ENCODE measurements around the gene PRKN.
A peak's percentile ranks its signal among the peaks of the same experiment; 100 is the strongest.

The PRKN gene

DNA sequence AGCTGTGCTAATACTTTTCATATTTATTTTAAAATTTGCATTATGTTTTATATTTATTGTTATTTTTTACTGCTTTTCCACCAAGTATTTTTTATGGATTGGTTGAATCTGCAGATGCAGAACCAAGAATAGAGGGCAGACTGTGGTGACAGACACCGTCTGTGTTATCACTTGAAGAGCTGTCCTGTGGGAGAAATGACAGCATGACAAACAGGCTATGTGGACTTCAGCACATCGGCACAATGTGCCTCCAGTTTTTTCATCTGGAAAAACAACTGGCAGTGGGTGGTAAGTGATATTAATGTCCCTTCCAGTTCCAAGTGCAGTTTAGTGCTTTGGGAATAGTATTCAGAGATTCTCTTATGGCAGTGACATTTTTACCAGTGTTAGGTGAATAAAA, 492.9 kb downstream of the PRKN start:
- Histone ChIP-seq H4K20me1 (no peaks in the 10 kb centered on the region), H3K27ac (no peak overlapping the region), H3K9ac (no peak overlapping the region), H3K9me3 (replicated peaks in 1 of 11) (no peaks in the 10 kb centered on the region), H3K36me3 (no peaks in the 10 kb centered on the region), H3K4me3 (no peak overlapping the region), H3K4me2 (no peak overlapping the region), H3K4me1 (peaks cover 0 to 10% (median 0%) of the 10 kb centered on the region in 10 experiments; a peak in 2 of 20 replicates), H3K27me3 (no peaks in the 10 kb centered on the region)
- TF ChIP-seq Cebpa-rat (IDR thresholded peaks at IDR 0.05): no peak

DNA sequence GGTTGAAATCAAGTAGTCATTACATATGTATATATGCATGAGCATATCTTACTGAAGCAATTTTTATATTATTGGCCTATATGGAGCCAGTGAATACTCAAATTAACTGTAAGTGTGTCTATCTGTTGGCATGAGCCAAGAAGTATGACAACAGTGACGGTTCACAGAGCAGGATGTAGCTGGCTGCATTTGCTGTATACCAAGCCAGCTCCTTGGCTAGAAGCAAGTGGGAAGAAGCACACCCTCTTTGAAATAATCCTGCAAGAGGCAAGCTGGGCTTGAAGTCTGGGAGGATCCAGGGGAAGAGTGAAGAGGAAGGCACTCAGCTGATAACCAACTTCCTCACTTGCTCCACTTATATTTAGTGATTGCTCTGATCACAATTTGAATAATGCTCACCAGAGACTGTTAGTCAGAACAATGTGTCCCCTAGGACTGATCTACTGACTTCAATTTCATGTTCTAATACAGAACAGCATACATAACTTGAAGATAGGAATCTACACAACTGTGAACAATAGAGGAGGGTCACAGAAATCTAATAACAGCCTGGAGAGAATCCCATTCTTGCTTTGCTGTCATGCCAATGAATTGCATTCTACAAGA, 497.3 kb downstream of the PRKN start:
- Histone ChIP-seq H3K27me3 (no peaks in the 10 kb centered on the region), H4K20me1 (no peaks in the 10 kb centered on the region), H3K9ac (no peak overlapping the region), H3K4me3 (no peak overlapping the region), H3K36me3 (no peaks in the 10 kb centered on the region), H3K4me1 (peaks cover 0 to 6% (median 0%) of the 10 kb centered on the region in 10 experiments; a peak in 1 of 20 replicates), H3K27ac (no peak overlapping the region), H3K9me3 (replicated peaks in 1 of 11) (no peaks in the 10 kb centered on the region), H3K4me2 (peak overlapping the region in 1 of 11 experiments; percentile 3; a peak in 1 of 22 replicates)
- no peak for TF ChIP-seq Cebpa-rat (IDR thresholded peaks at IDR 0.05)

DNA sequence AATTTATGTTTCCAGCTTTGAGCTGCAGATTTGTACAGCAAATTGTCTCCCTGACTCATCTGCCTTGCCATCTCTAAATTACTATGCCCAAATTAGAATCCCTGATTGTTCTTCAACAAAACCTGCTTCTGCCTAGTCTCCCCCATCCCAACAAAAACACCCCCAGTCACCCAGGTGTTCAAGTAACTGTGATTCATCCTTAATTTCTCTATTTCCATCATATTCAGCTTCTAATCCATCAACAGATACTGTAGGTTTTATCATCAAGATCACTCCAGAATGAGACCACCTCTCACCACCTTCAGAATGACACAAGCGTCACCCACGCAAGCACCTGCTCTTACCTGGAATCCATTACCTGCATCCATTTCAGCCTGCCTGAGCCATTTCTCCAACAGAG, 498.5 kb downstream of the PRKN start:
- no peak overlapping the region for H3K4me2 ChIP-seq
- no peak overlapping the region for H3K9ac ChIP-seq
- H3K36me3 ChIP-seq: no peaks in the 10 kb centered on the region
- H3K9me3 ChIP-seq (replicated peaks in 1 of 11): no peaks in the 10 kb centered on the region
- peaks cover 0 to 6% (median 0%) of the 10 kb centered on the region in 10 experiments; a peak in 1 of 20 replicates for H3K4me1 ChIP-seq
- H3K27ac ChIP-seq: no peak overlapping the region
- no peak for TF ChIP-seq Cebpa-rat (IDR thresholded peaks at IDR 0.05)
- H3K27me3 ChIP-seq: no peaks in the 10 kb centered on the region
- no peaks in the 10 kb centered on the region for H4K20me1 ChIP-seq
- H3K4me3 ChIP-seq: no peak overlapping the region

DNA sequence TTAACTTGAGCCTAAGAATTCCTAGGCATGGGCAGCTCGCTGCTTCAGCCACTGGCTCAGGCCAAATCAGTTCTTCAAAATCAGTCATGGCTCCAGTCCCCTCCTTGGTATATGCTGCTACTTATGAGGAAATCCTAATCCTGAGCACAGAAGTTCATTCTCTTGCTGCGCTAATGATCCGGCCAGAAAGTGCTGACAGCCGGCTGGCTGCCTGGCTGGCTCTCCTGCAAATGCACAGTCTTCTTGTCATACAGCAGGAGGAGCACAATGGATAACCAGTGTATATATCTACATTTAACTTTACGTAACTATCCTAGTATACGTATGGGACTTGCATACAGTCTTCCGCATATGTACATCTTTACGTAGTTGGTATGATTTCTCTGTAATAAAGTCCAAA, 500.8 kb downstream of the PRKN start:
- Histone ChIP-seq H4K20me1 (no peaks in the 10 kb centered on the region), H3K4me3 (no peak overlapping the region)
- TF ChIP-seq Cebpa-rat (IDR thresholded peaks at IDR 0.05): no peak

DNA sequence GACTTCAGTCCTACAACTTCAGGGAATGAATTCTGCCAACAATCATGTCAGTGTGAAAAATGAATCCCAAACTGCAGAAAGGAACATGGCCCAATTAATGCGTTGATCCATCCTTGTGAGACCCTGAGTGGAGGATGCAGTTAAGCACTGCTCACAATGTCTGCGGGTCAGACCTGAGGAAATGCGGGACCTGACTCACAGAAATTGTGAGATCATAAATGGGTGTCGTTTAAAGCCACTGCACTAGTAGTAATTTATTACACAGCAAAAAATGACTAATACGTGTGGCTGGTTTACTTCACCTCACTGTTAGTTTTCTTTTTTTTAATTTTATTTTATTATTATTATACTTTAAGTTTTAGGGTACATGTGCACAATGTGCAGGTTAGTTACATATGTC, 505.0 kb downstream of the PRKN start:
- Histone ChIP-seq H3K27ac (no peak overlapping the region), H3K9ac (no peak overlapping the region), H3K36me3 (no peaks in the 10 kb centered on the region), H3K4me3 (no peak overlapping the region), H3K9me3 (replicated peaks in 1 of 11) (no peaks in the 10 kb centered on the region), H3K27me3 (no peaks in the 10 kb centered on the region), H3K4me1 (no peaks in the 10 kb centered on the region), H3K4me2 (no peak overlapping the region), H4K20me1 (no peaks in the 10 kb centered on the region)
- no peak for TF ChIP-seq Cebpa-rat (IDR thresholded peaks at IDR 0.05)

More for the DNA sequence above, 500.8 kb downstream of the PRKN start:
- Histone ChIP-seq H3K27me3 (no peaks in the 10 kb centered on the region), H3K27ac (no peak overlapping the region), H3K4me1 (peaks cover 0 to 6% (median 0%) of the 10 kb centered on the region in 10 experiments; a peak in 1 of 20 replicates), H3K36me3 (no peaks in the 10 kb centered on the region), H3K9me3 (replicated peaks in 1 of 11) (no peaks in the 10 kb centered on the region), H3K4me2 (no peak overlapping the region), H3K9ac (no peak overlapping the region)

DNA sequence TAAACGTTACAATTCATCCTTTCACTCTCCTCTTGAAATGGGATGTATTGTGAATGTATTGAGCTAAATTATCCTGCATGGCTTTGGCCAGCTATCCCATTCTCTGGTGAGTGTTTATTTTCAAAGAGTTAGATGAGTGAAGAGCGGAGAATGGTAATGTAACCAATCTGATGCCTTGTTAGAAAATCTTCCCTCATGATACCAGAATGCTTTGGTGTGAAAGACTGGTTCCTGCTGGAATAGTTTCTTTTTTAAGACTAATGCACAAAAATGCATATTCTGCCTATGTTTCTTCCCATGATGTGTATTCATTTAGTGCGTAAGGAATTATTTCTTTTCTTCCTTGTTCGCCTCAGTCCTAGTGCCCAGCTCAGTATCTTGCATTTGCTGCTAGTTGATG, 506.7 kb downstream of the PRKN start:
- Histone ChIP-seq H4K20me1 (no peaks in the 10 kb centered on the region), H3K27me3 (no peaks in the 10 kb centered on the region), H3K9ac (no peak overlapping the region), H3K4me3 (no peak overlapping the region), H3K4me2 (no peak overlapping the region), H3K4me1 (peaks cover 0 to 5% (median 0%) of the 10 kb centered on the region in 10 experiments; a peak in 1 of 20 replicates), H3K36me3 (no peaks in the 10 kb centered on the region), H3K9me3 (replicated peaks in 1 of 11) (no peaks in the 10 kb centered on the region), H3K27ac (no peak overlapping the region)
- TF ChIP-seq Cebpa-rat (IDR thresholded peaks at IDR 0.05): no peak

DNA sequence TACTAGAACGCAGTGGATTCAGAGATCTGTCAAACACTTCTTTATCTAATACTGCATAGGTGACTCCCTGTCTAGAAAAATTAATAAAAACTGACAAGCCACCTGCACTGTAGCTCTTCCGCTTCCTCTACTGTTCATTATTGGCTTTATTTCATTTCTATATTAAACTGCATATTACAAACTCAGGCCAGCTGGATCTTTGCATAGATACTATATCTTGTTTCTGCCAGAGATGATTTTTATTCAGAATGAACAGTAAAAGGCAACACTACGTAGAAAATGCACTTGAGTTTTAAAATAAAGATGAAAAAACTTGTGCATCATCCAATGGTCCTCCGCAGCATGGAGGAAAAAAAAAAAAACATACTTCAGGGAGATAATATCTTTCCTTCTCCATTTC, 508.3 kb downstream of the PRKN start:
- TF ChIP-seq Cebpa-rat (IDR thresholded peaks at IDR 0.05): no peak
- H3K9ac ChIP-seq: no peak overlapping the region
- H3K36me3 ChIP-seq: no peaks in the 10 kb centered on the region
- no peak overlapping the region for H3K4me3 ChIP-seq
- no peaks in the 10 kb centered on the region for H3K27me3 ChIP-seq
- H4K20me1 ChIP-seq: no peaks in the 10 kb centered on the region
- H3K27ac ChIP-seq: no peak overlapping the region
- no peak overlapping the region for H3K4me2 ChIP-seq
- peaks cover 0 to 11% (median 9%) of the 10 kb centered on the region in 10 experiments; a peak in 19 of 20 replicates for H3K4me1 ChIP-seq
- H3K9me3 ChIP-seq (replicated peaks in 1 of 11): no peaks in the 10 kb centered on the region

DNA sequence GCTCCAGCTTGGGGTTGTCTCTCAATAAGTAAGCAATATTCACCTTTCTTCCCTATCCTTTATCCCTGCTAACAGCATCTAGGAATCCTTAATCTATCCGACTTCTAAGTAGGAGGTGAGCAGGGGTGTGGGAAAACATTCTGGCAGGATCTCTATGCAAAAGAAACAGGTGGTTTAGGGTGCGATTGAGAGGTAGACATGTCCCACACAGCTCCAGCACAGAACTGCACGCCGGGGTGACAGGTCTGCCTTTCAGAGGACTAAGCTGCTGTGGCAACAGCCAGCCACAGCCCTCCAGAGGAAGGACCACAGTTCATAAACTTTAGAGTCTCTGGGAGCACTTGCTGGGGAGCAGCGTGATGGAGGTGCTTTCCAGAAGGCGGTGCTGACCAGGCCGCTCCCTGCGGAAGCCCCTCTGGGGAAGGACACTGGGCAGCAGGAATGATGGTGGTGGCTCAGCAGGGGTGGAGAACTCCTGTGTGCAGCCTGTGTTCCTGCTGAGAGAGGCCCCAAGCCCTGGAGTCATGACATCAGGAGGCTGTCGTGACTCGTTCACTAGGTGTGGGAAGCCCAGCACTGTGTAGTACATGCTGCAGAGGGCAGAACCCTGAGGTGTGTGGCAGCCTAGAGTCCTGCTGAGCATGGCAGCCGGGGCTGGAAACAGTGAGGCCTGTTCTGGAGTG, 509.6 kb downstream of the PRKN start:
- H3K9ac ChIP-seq: no peak overlapping the region
- no peak overlapping the region for H3K4me2 ChIP-seq
- peaks cover 0 to 16% (median 12%) of the 10 kb centered on the region in 10 experiments; a peak in 19 of 20 replicates for H3K4me1 ChIP-seq
- H3K9me3 ChIP-seq (replicated peaks in 1 of 11): no peaks in the 10 kb centered on the region
- H3K36me3 ChIP-seq: no peaks in the 10 kb centered on the region
- H4K20me1 ChIP-seq: no peaks in the 10 kb centered on the region
- H3K27ac ChIP-seq: no peak overlapping the region
- no peak overlapping the region for H3K4me3 ChIP-seq
- H3K27me3 ChIP-seq: no peaks in the 10 kb centered on the region
- no peak for TF ChIP-seq Cebpa-rat (IDR thresholded peaks at IDR 0.05)

DNA sequence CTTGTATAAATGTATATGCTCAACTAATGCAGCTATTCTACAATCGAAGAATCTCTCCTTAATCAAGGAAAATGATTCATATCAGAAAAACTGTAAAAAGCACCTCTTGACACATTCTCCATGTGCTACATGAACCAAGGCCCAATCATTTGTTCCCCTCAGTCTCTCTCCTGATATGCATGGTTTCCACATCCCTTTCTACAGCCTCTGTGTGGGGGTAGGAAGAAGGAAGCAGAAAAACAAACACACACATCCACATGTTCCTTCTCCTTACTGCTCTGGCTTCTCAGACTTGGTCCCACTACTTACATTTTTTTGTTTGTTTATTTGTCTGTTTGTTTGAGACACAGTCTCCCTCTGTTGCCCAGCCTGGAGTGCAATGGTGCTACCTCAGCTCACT, 510.5 kb downstream of the PRKN start:
- Histone ChIP-seq H4K20me1 (no peaks in the 10 kb centered on the region), H3K36me3 (no peaks in the 10 kb centered on the region), H3K27ac (no peak overlapping the region), H3K9me3 (replicated peaks in 1 of 11) (no peaks in the 10 kb centered on the region), H3K27me3 (no peaks in the 10 kb centered on the region), H3K9ac (no peak overlapping the region), H3K4me2 (no peak overlapping the region), H3K4me3 (no peak overlapping the region), H3K4me1 (peaks cover 0 to 16% (median 12%) of the 10 kb centered on the region in 10 experiments; a peak in 19 of 20 replicates)
- TF ChIP-seq Cebpa-rat (IDR thresholded peaks at IDR 0.05): no peak

DNA sequence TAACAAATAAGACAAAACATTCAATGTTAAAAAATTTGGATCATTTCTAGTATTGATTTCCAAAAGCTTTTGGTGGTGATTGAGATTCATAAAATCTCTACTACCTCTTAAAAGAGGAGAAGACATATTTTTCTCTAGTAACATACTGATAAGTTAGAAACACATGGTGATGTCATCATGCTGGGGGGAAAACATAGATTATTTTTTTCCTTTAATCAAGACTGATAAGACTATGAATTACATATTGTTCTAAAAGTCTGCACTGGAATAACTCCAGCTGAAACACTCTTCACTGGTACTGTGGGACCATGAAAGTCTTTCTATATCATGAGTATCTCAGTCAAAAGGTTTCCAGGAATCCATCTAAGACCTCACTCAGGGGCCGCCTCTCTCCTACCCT, 515.8 kb downstream of the PRKN start:
- Histone ChIP-seq H3K4me2 (no peak overlapping the region), H4K20me1 (no peaks in the 10 kb centered on the region), H3K4me1 (peaks cover 0 to 16% (median 12%) of the 10 kb centered on the region in 10 experiments; a peak in 19 of 20 replicates), H3K36me3 (no peaks in the 10 kb centered on the region), H3K27me3 (no peaks in the 10 kb centered on the region), H3K9ac (no peak overlapping the region), H3K27ac (no peak overlapping the region), H3K9me3 (replicated peaks in 1 of 11) (peaks cover 0 to 9% (median 0%) of the 10 kb centered on the region in 11 experiments; a peak in 1 of 22 replicates), H3K4me3 (no peak overlapping the region)
- TF ChIP-seq Cebpa-rat (IDR thresholded peaks at IDR 0.05): no peak
